BE2C (cell line): ENCODE measurements around the gene PHF21A.

Source experiments
- DNase-seq: peaks from one replicate; pipeline ENCODE4 v3.0.0-alpha.2; 2020
- H3K27me3 ChIP-seq: fragments of 250-450 bp; sonication (Bioruptor Pico); 2 replicates; pipeline ENCODE4 v1.5.1; 2020; ENCODE audit warnings: mild to moderate bottlenecking
- H3K36me3 ChIP-seq: fragments of 250-450 bp; sonication (Bioruptor Pico); 2 replicates; pipeline ENCODE4 v1.5.1; 2020; ENCODE audit warnings: mild to moderate bottlenecking
- H3K4me1 ChIP-seq: fragments of 250-450 bp; sonication (Bioruptor Pico); 2 replicates; pipeline ENCODE4 v1.5.1; 2020
- H3K4me3 ChIP-seq: 2 replicates; pipeline ENCODE4 v1.5.1; 2011; ENCODE audit warnings: low read depth, low read length
- H3K9me3 ChIP-seq: fragments of 250-450 bp; sonication (Bioruptor Pico); 2 replicates; pipeline ENCODE4 v1.5.1; 2020
- TF ChIP-seq, protein P1 (sequence below): IDR thresholded peaks from 2 replicates; pipeline ENCODE4 v1.5.1; 2012; ENCODE audit warnings: mild to moderate bottlenecking, low read depth, low read length

Gene PHF21A

DNA sequence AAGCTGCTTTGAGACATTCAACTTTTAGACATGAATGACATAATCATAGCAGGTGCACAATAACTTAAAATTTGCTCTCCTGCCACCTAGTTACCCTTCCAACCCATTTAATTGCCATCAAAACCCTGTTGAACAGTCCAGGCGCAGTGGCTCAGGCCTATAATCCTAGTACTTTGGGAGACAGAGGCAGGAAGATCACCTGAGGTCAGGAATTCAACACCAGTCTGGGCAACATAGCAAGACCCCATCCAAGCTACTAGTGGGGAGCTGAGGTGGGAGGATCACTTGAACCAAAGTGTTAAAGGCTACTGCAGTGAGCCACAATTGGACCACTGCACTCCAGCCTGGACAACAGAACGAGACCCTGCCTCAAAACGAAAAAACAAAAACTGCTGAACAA is 4.0 kb upstream of the PHF21A start:
- Histone ChIP-seq H3K9me3 (no peaks in the 10 kb centered on the region), H3K4me1 (no peaks in the 10 kb centered on the region), H3K27me3 (no peaks in the 10 kb centered on the region), H3K36me3 (no peaks in the 10 kb centered on the region), H3K4me3 (no peak overlapping the region)
- no peak for DNase-seq
- TF ChIP-seq, protein P1, sequence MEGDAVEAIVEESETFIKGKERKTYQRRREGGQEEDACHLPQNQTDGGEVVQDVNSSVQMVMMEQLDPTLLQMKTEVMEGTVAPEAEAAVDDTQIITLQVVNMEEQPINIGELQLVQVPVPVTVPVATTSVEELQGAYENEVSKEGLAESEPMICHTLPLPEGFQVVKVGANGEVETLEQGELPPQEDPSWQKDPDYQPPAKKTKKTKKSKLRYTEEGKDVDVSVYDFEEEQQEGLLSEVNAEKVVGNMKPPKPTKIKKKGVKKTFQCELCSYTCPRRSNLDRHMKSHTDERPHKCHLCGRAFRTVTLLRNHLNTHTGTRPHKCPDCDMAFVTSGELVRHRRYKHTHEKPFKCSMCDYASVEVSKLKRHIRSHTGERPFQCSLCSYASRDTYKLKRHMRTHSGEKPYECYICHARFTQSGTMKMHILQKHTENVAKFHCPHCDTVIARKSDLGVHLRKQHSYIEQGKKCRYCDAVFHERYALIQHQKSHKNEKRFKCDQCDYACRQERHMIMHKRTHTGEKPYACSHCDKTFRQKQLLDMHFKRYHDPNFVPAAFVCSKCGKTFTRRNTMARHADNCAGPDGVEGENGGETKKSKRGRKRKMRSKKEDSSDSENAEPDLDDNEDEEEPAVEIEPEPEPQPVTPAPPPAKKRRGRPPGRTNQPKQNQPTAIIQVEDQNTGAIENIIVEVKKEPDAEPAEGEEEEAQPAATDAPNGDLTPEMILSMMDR = no peak

DNA sequence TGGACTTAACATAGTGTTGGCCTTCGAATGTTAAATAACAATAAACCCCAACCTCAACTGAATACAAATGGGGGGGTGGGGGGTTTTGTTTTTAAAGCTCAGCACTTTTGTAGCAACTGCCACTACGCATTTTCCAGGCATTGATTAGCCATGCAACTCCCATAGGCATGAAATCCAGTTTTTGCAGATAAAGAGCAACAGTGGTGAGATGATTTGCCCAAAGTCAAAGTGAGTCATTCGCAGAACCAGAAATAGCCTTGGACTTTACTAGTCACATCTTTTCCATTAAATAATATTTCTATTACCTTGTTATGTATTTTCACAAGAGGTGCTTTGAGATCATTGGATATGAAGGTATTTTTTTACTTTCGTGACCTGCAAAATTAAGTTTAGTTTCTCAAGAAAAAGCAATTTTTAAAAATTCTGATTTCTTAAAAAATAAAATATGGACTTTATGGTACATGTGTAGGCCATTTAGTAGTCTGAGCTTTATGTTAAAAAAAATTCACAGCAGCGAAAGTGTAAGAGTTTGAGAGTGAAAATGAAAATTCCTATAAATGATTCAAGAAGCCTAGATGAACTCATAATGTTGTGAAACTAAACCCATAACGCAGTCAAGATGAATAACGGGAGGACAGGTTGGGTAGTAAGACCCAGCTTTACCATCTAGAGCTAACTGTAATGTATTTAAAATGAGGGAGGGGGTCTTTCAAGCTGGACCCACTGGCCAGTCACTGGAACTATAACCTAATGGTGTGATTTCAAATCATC is 1.9 kb upstream of the PHF21A start:
- Histone ChIP-seq H3K36me3 (no peaks in the 10 kb centered on the region), H3K4me3 (peak overlapping the region; percentile 73)

DNA sequence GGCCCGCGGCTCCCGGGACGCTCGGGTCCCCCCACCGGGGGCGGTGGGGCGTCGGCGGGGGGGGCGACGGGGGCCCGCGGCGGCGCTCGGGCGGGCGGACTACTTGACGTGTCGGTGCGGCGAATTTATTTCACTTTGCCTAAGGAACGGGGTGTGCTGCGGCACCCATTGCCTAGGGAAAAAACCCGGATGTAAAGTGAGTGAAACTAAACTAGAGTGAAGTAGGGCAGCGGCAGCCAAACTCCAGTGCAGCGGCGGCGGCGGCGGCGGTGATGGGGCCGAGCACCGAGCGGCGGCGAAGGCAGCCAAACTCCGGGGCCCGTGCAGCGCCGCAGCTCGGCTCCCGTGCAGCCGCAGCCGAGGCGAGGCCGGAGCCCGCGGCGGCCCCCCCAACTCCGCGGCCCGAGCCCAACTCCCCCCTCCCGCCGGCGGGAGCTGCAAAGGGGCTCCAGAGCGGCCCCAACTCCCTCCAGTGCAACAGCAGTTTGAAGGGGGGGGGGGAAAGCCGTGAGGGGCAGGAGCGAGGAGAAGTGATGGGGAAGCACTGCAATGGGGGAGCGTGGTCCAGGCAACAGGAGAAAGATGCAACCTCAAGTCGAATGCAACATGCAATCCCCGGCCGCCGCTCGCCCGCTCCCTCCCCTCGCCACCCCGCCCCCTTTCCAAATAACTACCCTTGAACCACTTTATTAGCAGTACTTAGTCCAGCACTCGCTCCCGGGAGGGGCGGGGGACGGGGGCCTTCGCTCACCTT is 647 bp upstream of the PHF21A start:
- peak; percentile 59 for DNase-seq
- no peaks in the 10 kb centered on the region for H3K27me3 ChIP-seq
- H3K9me3 ChIP-seq = no peaks in the 10 kb centered on the region
- H3K36me3 ChIP-seq = no peaks in the 10 kb centered on the region
- TF ChIP-seq, protein P1 = no peak
- H3K4me3 ChIP-seq = peak overlapping the region; percentile 73
- H3K4me1 ChIP-seq = no peaks in the 10 kb centered on the region

More for the DNA sequence above, 1.9 kb upstream of the PHF21A start:
- TF ChIP-seq, protein P1 = no peak
- Histone ChIP-seq H3K9me3 (no peaks in the 10 kb centered on the region), H3K4me1 (no peaks in the 10 kb centered on the region), H3K27me3 (no peaks in the 10 kb centered on the region)
- no peak for DNase-seq

DNA sequence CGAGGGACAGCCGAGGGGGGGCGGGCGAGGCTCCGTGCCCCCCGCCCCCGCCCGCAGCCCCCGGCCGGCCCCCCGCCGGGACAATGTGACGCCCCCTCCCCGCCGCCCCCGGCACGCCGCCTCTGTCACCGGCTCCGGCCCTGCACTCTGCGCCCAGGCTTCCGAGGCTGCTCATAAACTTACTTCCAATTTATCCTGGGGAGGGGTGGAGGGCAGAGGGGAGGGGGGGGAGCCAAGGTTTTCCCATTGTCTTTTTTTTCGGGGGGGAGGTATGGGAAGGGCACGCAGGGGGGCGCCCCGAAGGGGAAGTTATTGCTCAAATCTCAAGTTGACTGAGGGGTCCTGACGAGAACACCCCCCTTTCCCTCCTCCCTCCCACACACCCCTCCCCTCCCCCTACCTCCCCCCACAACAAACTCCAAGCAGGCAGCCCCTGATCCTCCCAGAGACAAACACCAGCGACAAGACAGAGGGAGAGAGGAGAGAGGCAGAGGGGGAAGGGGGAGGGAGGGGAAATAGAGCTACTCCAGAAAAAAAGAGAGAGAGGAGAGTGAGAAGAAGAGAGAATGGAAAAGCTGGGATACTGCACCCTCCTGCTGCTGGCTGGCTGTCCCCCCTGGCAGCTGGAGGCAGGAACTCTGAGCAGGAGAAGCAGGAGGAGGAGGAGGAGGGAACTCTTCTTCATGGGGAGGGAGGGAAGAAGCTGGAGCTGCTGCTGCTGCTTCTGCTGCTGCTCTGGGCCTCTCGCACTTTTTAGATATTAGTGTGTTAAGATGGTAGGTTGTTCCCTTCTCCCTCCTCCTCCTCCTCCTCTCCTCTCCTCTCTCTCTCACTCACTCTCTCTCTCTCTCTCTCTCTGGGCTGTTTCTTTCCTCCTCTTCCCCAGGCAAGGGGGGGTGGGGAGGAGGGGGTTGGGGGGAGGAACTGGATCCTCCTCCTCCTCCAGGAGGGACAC is 631 bp downstream of the PHF21A start:
- H3K36me3 ChIP-seq = no peaks in the 10 kb centered on the region
- H3K9me3 ChIP-seq = no peaks in the 10 kb centered on the region
- peak overlapping the region; percentile 78 for H3K4me3 ChIP-seq
- TF ChIP-seq, protein P1 = no peak
- peak; percentile 50 for DNase-seq
- H3K27me3 ChIP-seq = no peaks in the 10 kb centered on the region
- no peaks in the 10 kb centered on the region for H3K4me1 ChIP-seq

DNA sequence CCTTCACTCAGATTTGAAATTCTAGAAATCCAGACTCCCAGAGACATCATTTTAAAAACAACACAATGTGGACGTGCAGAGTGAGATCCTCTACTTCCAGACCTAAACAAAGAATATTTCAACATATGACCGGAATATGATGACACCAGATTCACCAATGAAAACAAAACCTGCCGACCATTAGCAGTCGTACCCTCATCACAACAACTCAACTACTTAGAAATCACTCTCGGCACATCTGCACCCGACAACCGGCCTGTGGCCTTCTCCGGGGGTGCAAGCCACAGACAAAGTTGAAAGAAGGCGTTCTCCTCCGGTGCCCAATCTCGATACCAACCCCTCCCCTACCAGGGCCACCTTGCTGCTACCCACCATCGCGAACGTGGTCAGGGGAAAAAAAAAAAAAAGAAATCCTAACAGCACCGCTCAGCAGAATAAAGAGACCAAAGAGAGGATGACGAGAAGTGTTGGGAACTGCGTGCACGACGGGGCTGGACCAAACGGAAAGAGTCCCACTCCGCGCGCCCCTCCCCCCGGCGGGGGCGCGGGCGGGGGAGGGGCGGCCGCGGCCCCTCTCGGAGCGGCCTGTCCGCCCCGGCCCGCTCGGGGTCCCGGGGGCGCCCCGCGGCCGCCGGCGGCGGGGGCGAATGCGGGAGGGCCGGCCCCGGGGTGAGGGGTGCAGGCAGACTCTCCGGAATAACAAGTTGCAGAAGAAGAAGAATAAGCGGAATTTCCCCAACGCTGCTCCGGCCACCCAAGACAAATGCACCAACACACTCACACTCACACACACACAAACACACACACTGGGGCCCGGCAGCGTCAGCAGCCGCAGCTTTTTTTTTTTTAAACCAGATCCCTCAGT is 1.7 kb downstream of the PHF21A start:
- TF ChIP-seq, protein P1 = no peak
- DNase-seq = peak; percentile 28
- H3K4me1 ChIP-seq = no peaks in the 10 kb centered on the region
- no peaks in the 10 kb centered on the region for H3K9me3 ChIP-seq
- no peaks in the 10 kb centered on the region for H3K36me3 ChIP-seq
- H3K27me3 ChIP-seq = no peaks in the 10 kb centered on the region
- peak overlapping the region; percentile 78 for H3K4me3 ChIP-seq
